Measurements from ENCODE around the gene MTG2. TPM values are rescaled to one million over a fixed set of nuclear protein-coding genes. Genes with fewer than 3 reads are reported as not detected.

Gene MTG2
- polyA plus RNA-seq, 1 donor (not counting 4 experiments of a cell fraction or from before 2014, with no cell fraction given): 24.7 TPM

DNA sequence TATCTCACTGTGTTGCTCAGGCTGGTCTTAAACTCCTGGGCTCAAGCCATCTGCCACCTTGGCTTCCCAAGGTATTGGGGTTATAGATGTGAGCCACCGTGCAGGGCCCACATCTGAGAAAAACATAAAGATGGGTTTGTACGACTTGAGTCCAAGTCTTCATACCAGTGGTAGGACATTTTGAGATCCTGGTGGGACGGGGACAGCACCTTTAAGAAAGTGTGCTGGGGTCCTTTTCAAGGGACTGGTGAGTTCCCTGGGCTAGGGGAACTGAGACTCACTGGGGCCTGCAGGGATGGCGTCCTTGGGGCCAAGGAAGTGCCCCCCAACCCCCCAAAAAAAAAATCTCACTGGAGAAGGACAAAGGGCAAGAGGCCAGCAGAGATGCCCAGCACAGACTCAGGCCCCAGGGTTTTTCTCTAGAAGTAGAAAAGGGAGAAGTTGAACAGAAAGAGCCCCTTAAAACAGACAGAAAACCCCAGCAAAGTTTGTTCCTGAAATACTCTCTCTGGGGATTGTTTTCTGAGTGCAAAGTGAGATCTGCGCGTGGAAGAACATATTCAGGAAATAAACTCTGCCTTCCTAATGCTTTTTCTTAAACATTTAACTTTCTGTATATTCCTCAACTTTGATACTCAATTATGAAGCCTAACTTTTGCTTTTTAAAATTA, 66.2 kb downstream of the MTG2 start:
- no peak overlapping the region for H3K4me2 ChIP-seq (ENCODE audit: control insufficient read depth, extremely low read depth, insufficient read depth, low read depth, low read length)
- TF ChIP-seq CTCF (optimal IDR thresholded peaks at IDR 0.05 in 1 of 3, IDR thresholded peaks at IDR 0.05 in 1 of 3, conservative IDR thresholded peaks at IDR 0.05 in 1 of 3; ENCODE audit: extremely low read depth in 1 of 3, insufficient read depth in 2 of 3, low read length in 3 of 3): no peak
- no peak for TF ChIP-seq EZH2 (IDR thresholded peaks at IDR 0.05; ENCODE audit: low read length)
- H3K36me3 ChIP-seq (ENCODE audit: control insufficient read depth in 2 of 2, extremely low read depth in 1 of 2, insufficient read depth in 2 of 2, low read length in 2 of 2): peaks cover 8 to 12% of the 10 kb centered on the region in 2 experiments
- peaks cover 2% of the 10 kb centered on the region for H3K4me1 ChIP-seq (ENCODE audit: control insufficient read depth, extremely low read depth, insufficient read depth, low read length)
- no peak overlapping the region for H3K27ac ChIP-seq (ENCODE audit: control insufficient read depth, insufficient read depth, low read length)
- FAIRE-seq (no peak), DNase-seq (ENCODE audit: low read depth, low spot score) (no peak)
- no peak overlapping the region for H3K9ac ChIP-seq (ENCODE audit: control insufficient read depth, extremely low read depth, insufficient read depth, low read length)
- dilution Hi-C loops (cut with MboI; ENCODE audit: extremely low pct_ligation_motif_present, low sequenced_read_pairs): no loop called here
- peaks cover 38% of the 10 kb centered on the region for H4K20me1 ChIP-seq (ENCODE audit: control insufficient read depth, extremely low read depth, insufficient read depth, low read length)
- H3K79me2 ChIP-seq (ENCODE audit: control insufficient read depth, insufficient read depth, low read length): peaks cover 72% of the 10 kb centered on the region
- no peaks in the 10 kb centered on the region for H3K9me3 ChIP-seq (ENCODE audit: control insufficient read depth, low read depth, low read length)
- H3K27me3 ChIP-seq (ENCODE audit: control insufficient read depth, extremely low read depth, insufficient read depth, low read length): no peaks in the 10 kb centered on the region
- no peak overlapping the region for H3K4me3 ChIP-seq (ENCODE audit: control insufficient read depth in 2 of 3, extremely low read depth in 1 of 3, insufficient read depth in 2 of 3, low read depth in 1 of 3, low read length in 3 of 3)
- no peaks in the 10 kb centered on the region for H3K9me1 ChIP-seq (ENCODE audit: control insufficient read depth, extremely low read depth, insufficient read depth, low read length)
- H2AFZ ChIP-seq (ENCODE audit: control insufficient read depth, low read length): no peak overlapping the region

DNA sequence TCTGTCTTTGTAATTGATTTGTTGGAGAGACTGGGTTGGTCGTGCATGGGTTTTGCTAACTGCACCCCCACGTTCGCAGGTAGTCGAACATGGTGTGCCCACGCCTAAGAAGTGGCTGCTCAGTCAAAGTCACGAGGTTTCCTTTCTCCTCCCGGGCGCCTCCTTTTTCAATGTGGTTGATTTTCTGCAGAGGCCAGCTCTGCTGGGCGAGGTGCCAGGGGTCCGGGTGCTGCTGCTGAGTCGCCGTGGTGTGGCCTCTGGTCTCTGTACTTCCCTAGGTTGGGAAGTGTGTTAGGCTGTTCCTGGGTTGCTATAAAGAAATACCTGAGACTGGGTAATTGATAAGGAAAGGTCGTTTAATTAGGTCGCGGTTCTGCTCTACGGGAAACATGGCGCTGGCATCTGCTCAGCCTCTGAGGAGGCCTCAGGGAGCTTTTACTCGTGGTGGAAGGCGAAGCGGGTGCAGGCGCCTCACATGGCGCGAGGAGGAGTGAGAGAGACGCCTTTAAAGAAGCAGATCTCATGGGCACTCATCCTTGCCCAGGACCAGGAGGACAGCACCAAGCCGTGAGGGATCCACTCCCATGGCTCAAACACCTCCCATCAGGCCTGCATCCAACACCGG, 69.6 kb downstream of the MTG2 start:
- Histone ChIP-seq H3K9me1 (ENCODE audit: control insufficient read depth, extremely low read depth, insufficient read depth, low read length) (no peaks in the 10 kb centered on the region), H2AFZ (ENCODE audit: control insufficient read depth, low read length) (no peak overlapping the region), H3K9me3 (ENCODE audit: control insufficient read depth, low read depth, low read length) (no peaks in the 10 kb centered on the region), H3K36me3 (ENCODE audit: control insufficient read depth in 2 of 2, extremely low read depth in 1 of 2, insufficient read depth in 2 of 2, low read length in 2 of 2) (peaks cover 7 to 23% of the 10 kb centered on the region in 2 experiments), H3K4me2 (ENCODE audit: control insufficient read depth, extremely low read depth, insufficient read depth, low read depth, low read length) (no peak overlapping the region), H4K20me1 (ENCODE audit: control insufficient read depth, extremely low read depth, insufficient read depth, low read length) (peaks cover 21% of the 10 kb centered on the region), H3K4me3 (ENCODE audit: control insufficient read depth in 2 of 3, extremely low read depth in 1 of 3, insufficient read depth in 2 of 3, low read depth in 1 of 3, low read length in 3 of 3) (no peak overlapping the region), H3K79me2 (ENCODE audit: control insufficient read depth, insufficient read depth, low read length) (peaks cover 53% of the 10 kb centered on the region), H3K4me1 (ENCODE audit: control insufficient read depth, extremely low read depth, insufficient read depth, low read length) (peaks cover 3% of the 10 kb centered on the region), H3K9ac (ENCODE audit: control insufficient read depth, extremely low read depth, insufficient read depth, low read length) (no peak overlapping the region), H3K27ac (ENCODE audit: control insufficient read depth, insufficient read depth, low read length) (no peak overlapping the region), H3K27me3 (ENCODE audit: control insufficient read depth, extremely low read depth, insufficient read depth, low read length) (no peaks in the 10 kb centered on the region)
- DNase-seq (ENCODE audit: low read depth, low spot score): no peak
- TF ChIP-seq EZH2 (IDR thresholded peaks at IDR 0.05; ENCODE audit: low read length) (no peak), CTCF (optimal IDR thresholded peaks at IDR 0.05 in 1 of 3, IDR thresholded peaks at IDR 0.05 in 1 of 3, conservative IDR thresholded peaks at IDR 0.05 in 1 of 3; ENCODE audit: extremely low read depth in 1 of 3, insufficient read depth in 2 of 3, low read length in 3 of 3) (no peak)
- dilution Hi-C loops (cut with MboI; ENCODE audit: extremely low pct_ligation_motif_present, low sequenced_read_pairs): no loop called here
- FAIRE-seq: no peak

Other genes with a start within 250 kb of the MTG2 start
- gene TAF4, start 117.1 kb upstream of the MTG2 start, polyA plus RNA-seq: 2.0 to 4.4 TPM (median 3.3 TPM) in 3 replicates
- gene LSM14B, start 60.6 kb upstream of the MTG2 start, polyA plus RNA-seq: 19.9 to 21.7 TPM (median 20.0 TPM) in 3 replicates
- gene PSMA7, start 39.6 kb upstream of the MTG2 start, polyA plus RNA-seq: 383 to 439 TPM (median 412 TPM) in 3 replicates
- gene SS18L1, start 39.3 kb upstream of the MTG2 start, polyA plus RNA-seq: 5.0 to 13.6 TPM (median 9.4 TPM) in 3 replicates
- gene HRH3, start 37.2 kb downstream of the MTG2 start, polyA plus RNA-seq: not detected in 3 replicates
- 15.9 to 21.4 TPM (median 16.9 TPM) in 3 replicates for gene OSBPL2, start 55.5 kb downstream of the MTG2 start, polyA plus RNA-seq
- gene ADRM1, start 120.0 kb downstream of the MTG2 start, polyA plus RNA-seq: 89.8 to 109 TPM (median 91.4 TPM) in 3 replicates
- gene LAMA5, start 184.3 kb downstream of the MTG2 start, polyA plus RNA-seq: 6.9 to 17.9 TPM (median 8.7 TPM) in 3 replicates
- gene RPS21, start 204.1 kb downstream of the MTG2 start, polyA plus RNA-seq: 2,971 to 5,490 TPM (median 3,874 TPM) in 3 replicates
- 1.9 to 4.6 TPM (median 2.2 TPM) in 3 replicates for gene CABLES2, start 224.3 kb downstream of the MTG2 start, polyA plus RNA-seq
- 0.05 to 0.26 TPM (median 0.13 TPM) in 3 replicates for gene RBBP8NL, start 244.5 kb downstream of the MTG2 start, polyA plus RNA-seq

Data from keratinocyte (primary cell).